Measurements from ENCODE around the gene MELTF.

Gene MELTF

GRCh38 chr3:196968233-196969133, 61.1 kb downstream of the MELTF start, which contains the start of gene PIGZ:
PIGZ (minus strand) TSS chr3:196968833; CDS start chr3:196952031, 16,802 bp downstream.
- Histone ChIP-seq H3K4me3 (ENCODE audit: low read length in 2 of 2) (peak within 1 kb of the TSS; percentile 78 to 82), H3K9ac (ENCODE audit: low read depth in 1 of 2, low read length in 2 of 2) (peak within 1 kb of the TSS; percentile 79 to 95), H3K9me3 (ENCODE audit: control insufficient read depth in 2 of 2, low read length in 2 of 2) (no peaks in the 10 kb centered on the region), H3K27me3 (ENCODE audit: control insufficient read depth in 2 of 2, insufficient read depth in 2 of 2, low read length in 2 of 2) (no peaks in the 10 kb centered on the region), H3K36me3 (ENCODE audit: control insufficient read depth in 2 of 2, insufficient read depth in 2 of 2, low read length in 2 of 2) (peaks cover 11 to 17% of the 10 kb centered on the region in 2 donors), H3K4me1 (ENCODE audit: control insufficient read depth in 2 of 2, insufficient read depth in 2 of 2, low read length in 2 of 2) (peaks cover 13 to 39% of the 10 kb centered on the region in 2 donors), H3K27ac (ENCODE audit: low read depth in 2 of 2, low read length in 2 of 2) (peak within 1 kb of the TSS; percentile 86 to 94)

DNA sequence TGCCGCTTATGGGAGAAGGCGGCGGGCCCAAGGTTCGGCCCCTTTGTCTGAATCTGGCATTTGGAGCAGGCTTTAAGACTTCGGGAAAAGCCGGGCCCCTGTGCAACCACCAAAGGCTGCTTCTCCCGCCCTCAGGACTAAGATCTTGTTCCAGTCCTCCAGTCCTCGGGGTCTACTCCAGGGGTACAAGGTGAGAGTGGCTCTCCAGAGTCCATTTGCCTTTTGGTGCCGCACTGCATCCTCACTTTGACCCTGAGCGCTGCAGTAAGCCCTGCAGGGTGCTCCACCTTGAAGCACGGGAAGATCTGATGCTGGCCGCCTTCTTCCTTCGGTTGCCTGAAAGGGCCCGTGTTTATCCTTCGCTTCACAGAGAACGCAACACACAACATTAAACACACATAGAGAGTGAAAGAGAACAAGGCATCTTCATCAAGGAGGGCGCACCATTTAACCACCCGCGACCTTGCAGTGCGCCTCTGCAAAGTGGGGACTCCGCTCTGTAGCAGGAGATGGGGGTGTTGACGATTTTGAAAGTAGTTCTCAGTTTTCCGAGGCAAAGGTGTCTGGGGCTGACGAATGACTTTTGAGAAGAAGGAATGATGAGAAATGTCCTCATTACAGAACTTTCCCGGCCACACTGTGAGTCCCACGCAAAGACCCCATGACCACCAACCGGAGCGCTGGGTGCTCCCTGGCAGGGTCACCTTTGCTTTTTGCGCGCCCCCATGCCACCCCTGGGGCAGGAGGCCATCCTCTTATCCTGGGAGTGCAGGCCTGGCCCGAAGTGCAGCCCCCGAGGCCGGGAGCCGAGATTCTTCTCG, 62.0 kb downstream of the MELTF start:
- Histone ChIP-seq H3K9ac (ENCODE audit: low read depth in 1 of 2, low read length in 2 of 2) (peak overlapping the region; percentile 79 to 95), H3K4me3 (ENCODE audit: low read length in 2 of 2) (peak overlapping the region; percentile 78 to 82), H3K36me3 (ENCODE audit: control insufficient read depth in 2 of 2, insufficient read depth in 2 of 2, low read length in 2 of 2) (peaks cover 11 to 17% of the 10 kb centered on the region in 2 donors), H3K4me1 (ENCODE audit: control insufficient read depth in 2 of 2, insufficient read depth in 2 of 2, low read length in 2 of 2) (peaks cover 17 to 48% of the 10 kb centered on the region in 2 donors), H3K27me3 (ENCODE audit: control insufficient read depth in 2 of 2, insufficient read depth in 2 of 2, low read length in 2 of 2) (no peaks in the 10 kb centered on the region), H3K9me3 (ENCODE audit: control insufficient read depth in 2 of 2, low read length in 2 of 2) (no peaks in the 10 kb centered on the region), H3K27ac (ENCODE audit: low read depth in 2 of 2, low read length in 2 of 2) (peak overlapping the region; percentile 71 to 85)

GRCh38 chr3:196966526-196967401, 62.9 kb downstream of the MELTF start:
- Histone ChIP-seq H3K9ac (ENCODE audit: low read depth in 1 of 2, low read length in 2 of 2) (no peak overlapping the region), H3K9me3 (ENCODE audit: control insufficient read depth in 2 of 2, low read length in 2 of 2) (no peaks in the 10 kb centered on the region), H3K4me3 (ENCODE audit: low read length in 2 of 2) (peak overlapping the region; percentile 78 to 82)

GRCh38 chr3:196965804-196966173, 63.8 kb downstream of the MELTF start:
- Histone ChIP-seq H3K4me1 (ENCODE audit: control insufficient read depth in 2 of 2, insufficient read depth in 2 of 2, low read length in 2 of 2) (peaks cover 29 to 62% of the 10 kb centered on the region in 2 donors), H3K9ac (ENCODE audit: low read depth in 1 of 2, low read length in 2 of 2) (no peak overlapping the region), H3K27ac (ENCODE audit: low read depth in 2 of 2, low read length in 2 of 2) (peak overlapping the region in 1 of 2 donors; percentile 31), H3K4me3 (ENCODE audit: low read length in 2 of 2) (peak overlapping the region; percentile 13 to 41), H3K36me3 (ENCODE audit: control insufficient read depth in 2 of 2, insufficient read depth in 2 of 2, low read length in 2 of 2) (peaks cover 11 to 17% of the 10 kb centered on the region in 2 donors), H3K27me3 (ENCODE audit: control insufficient read depth in 2 of 2, insufficient read depth in 2 of 2, low read length in 2 of 2) (no peaks in the 10 kb centered on the region), H3K9me3 (ENCODE audit: control insufficient read depth in 2 of 2, low read length in 2 of 2) (no peaks in the 10 kb centered on the region)

More at GRCh38 chr3:196966526-196967401, 62.9 kb downstream of the MELTF start:
- peak overlapping the region in 1 of 2 donors; percentile 85 for H3K27ac ChIP-seq (ENCODE audit: low read depth in 2 of 2, low read length in 2 of 2)
- H3K27me3 ChIP-seq (ENCODE audit: control insufficient read depth in 2 of 2, insufficient read depth in 2 of 2, low read length in 2 of 2), result no peaks in the 10 kb centered on the region
- peaks cover 20 to 53% of the 10 kb centered on the region in 2 donors for H3K4me1 ChIP-seq (ENCODE audit: control insufficient read depth in 2 of 2, insufficient read depth in 2 of 2, low read length in 2 of 2)
- peaks cover 11 to 17% of the 10 kb centered on the region in 2 donors for H3K36me3 ChIP-seq (ENCODE audit: control insufficient read depth in 2 of 2, insufficient read depth in 2 of 2, low read length in 2 of 2)

DNA sequence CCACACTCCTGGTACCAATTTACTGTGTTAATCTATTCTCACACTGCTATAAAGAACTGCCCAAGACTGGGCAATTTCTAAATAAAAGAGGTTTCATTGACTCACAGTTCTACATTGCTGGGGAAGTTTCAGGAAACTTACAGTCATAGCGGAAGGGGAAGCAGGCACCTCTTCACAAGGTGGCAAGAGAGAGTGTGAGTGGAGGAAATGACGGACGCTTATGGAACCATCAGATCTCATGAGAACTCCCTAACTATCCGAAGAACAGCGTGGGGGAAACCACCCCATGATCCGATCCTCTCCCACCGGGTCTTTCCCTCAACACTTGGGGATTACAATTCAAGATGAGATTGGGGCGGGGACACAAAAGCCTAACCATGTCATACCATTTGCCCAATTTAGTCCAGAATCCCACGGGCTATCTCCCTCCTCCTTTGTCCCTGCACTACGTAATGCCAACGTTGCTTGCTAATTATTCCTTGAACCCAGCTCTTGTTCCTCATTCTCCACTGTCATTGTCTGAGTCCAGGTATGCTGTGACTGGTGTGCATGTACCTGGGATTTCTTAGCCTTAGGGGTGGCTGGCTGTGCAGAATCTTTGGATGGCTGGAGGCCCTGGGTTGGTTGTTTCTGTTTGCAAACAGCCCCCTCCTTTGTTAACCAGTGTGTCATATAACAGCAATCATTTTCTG, 64.4 kb downstream of the MELTF start:
- peak overlapping the region in 1 of 2 donors; percentile 61 for H3K27ac ChIP-seq (ENCODE audit: low read depth in 2 of 2, low read length in 2 of 2)
- peaks cover 11 to 17% of the 10 kb centered on the region in 2 donors for H3K36me3 ChIP-seq (ENCODE audit: control insufficient read depth in 2 of 2, insufficient read depth in 2 of 2, low read length in 2 of 2)

DNA sequence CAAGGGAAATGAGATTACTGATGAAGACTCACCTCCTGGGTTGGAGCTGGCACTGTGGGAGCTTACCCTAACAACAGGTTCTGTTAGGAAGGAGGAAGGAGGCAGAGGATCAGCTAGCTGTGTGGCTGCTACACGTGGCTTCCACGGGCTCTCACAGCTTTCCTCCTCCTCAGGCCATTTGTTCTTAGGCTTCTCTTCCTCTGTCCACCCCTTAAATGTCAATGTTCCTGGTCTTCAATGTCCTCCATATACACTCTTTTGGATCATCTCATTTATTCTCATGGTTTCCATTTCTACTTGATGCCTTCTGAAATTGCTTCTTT, 66.0 kb downstream of the MELTF start:
- Histone ChIP-seq H3K27ac (ENCODE audit: low read depth in 2 of 2, low read length in 2 of 2) (peak overlapping the region; percentile 77 to 95), H3K9ac (ENCODE audit: low read depth in 1 of 2, low read length in 2 of 2) (no peak overlapping the region), H3K27me3 (ENCODE audit: control insufficient read depth in 2 of 2, insufficient read depth in 2 of 2, low read length in 2 of 2) (no peaks in the 10 kb centered on the region), H3K4me1 (ENCODE audit: control insufficient read depth in 2 of 2, insufficient read depth in 2 of 2, low read length in 2 of 2) (peaks cover 29 to 59% of the 10 kb centered on the region in 2 donors), H3K9me3 (ENCODE audit: control insufficient read depth in 2 of 2, low read length in 2 of 2) (no peaks in the 10 kb centered on the region), H3K36me3 (ENCODE audit: control insufficient read depth in 2 of 2, insufficient read depth in 2 of 2, low read length in 2 of 2) (peaks cover 12 to 17% of the 10 kb centered on the region in 2 donors), H3K4me3 (ENCODE audit: low read length in 2 of 2) (peak overlapping the region in 1 of 2 donors; percentile 24)

More for the DNA sequence above, 64.4 kb downstream of the MELTF start:
- Histone ChIP-seq H3K4me1 (ENCODE audit: control insufficient read depth in 2 of 2, insufficient read depth in 2 of 2, low read length in 2 of 2) (peaks cover 29 to 63% of the 10 kb centered on the region in 2 donors), H3K4me3 (ENCODE audit: low read length in 2 of 2) (peak overlapping the region in 1 of 2 donors; percentile 37), H3K9ac (ENCODE audit: low read depth in 1 of 2, low read length in 2 of 2) (no peak overlapping the region), H3K27me3 (ENCODE audit: control insufficient read depth in 2 of 2, insufficient read depth in 2 of 2, low read length in 2 of 2) (no peaks in the 10 kb centered on the region), H3K9me3 (ENCODE audit: control insufficient read depth in 2 of 2, low read length in 2 of 2) (no peaks in the 10 kb centered on the region)

DNA sequence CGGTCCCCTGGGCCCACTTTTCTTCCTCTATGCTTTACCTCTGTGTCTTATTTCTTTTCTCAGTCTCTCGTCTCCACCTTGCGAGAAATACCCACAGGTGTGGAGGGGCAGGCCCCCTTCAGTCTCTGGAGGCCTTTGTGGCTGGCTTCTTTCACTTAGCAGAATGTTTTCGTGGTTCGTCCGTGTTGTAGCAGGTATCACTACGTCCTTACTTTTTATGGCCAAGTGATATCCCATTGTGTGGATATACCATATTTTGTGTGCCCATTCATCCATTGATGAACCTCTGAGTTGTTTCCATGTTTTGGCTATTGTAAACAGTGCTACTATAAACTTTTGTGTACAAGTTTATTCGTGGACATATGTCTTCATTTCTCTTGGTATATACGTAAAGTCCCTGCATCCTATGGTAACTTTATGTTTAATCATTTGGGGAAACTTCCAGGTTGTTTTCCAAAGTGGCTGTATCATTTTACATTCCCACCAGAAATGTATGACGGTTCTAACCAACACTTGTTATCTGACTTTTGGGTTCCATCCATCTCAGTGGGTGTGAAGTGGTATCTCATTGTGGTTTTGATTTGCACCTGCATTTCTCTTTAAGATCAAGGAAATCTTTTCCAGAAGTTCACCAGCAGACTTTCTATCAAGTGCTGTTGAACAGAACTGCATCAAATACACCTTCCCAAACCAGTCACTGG, 66.5 kb downstream of the MELTF start:
- peak overlapping the region; percentile 77 to 95 for H3K27ac ChIP-seq (ENCODE audit: low read depth in 2 of 2, low read length in 2 of 2)
- peak overlapping the region in 1 of 2 donors; percentile 61 for H3K9ac ChIP-seq (ENCODE audit: low read depth in 1 of 2, low read length in 2 of 2)
- H3K4me1 ChIP-seq (ENCODE audit: control insufficient read depth in 2 of 2, insufficient read depth in 2 of 2, low read length in 2 of 2), result peaks cover 26 to 57% of the 10 kb centered on the region in 2 donors
- H3K36me3 ChIP-seq (ENCODE audit: control insufficient read depth in 2 of 2, insufficient read depth in 2 of 2, low read length in 2 of 2), result peaks cover 13 to 17% of the 10 kb centered on the region in 2 donors
- H3K9me3 ChIP-seq (ENCODE audit: control insufficient read depth in 2 of 2, low read length in 2 of 2), result no peaks in the 10 kb centered on the region
- H3K27me3 ChIP-seq (ENCODE audit: control insufficient read depth in 2 of 2, insufficient read depth in 2 of 2, low read length in 2 of 2), result no peaks in the 10 kb centered on the region
- peak overlapping the region in 1 of 2 donors; percentile 26 for H3K4me3 ChIP-seq (ENCODE audit: low read length in 2 of 2)

GRCh38 chr3:196962108-196962929, 67.3 kb downstream of the MELTF start:
- peaks cover 13 to 14% of the 10 kb centered on the region in 2 donors for H3K36me3 ChIP-seq (ENCODE audit: control insufficient read depth in 2 of 2, insufficient read depth in 2 of 2, low read length in 2 of 2)
- H3K27ac ChIP-seq (ENCODE audit: low read depth in 2 of 2, low read length in 2 of 2), result peak overlapping the region; percentile 87 to 95
- H3K9ac ChIP-seq (ENCODE audit: low read depth in 1 of 2, low read length in 2 of 2), result peak overlapping the region in 1 of 2 donors; percentile 61
- no peaks in the 10 kb centered on the region for H3K9me3 ChIP-seq (ENCODE audit: control insufficient read depth in 2 of 2, low read length in 2 of 2)
- peak overlapping the region; percentile 26 to 36 for H3K4me3 ChIP-seq (ENCODE audit: low read length in 2 of 2)
- no peaks in the 10 kb centered on the region for H3K27me3 ChIP-seq (ENCODE audit: control insufficient read depth in 2 of 2, insufficient read depth in 2 of 2, low read length in 2 of 2)
- peaks cover 18 to 50% of the 10 kb centered on the region in 2 donors for H3K4me1 ChIP-seq (ENCODE audit: control insufficient read depth in 2 of 2, insufficient read depth in 2 of 2, low read length in 2 of 2)

Measured in mucosa of rectum (tissue), 2 donors.